ENCODE results near the gene FGGY.

The FGGY gene

GRCh38 chr1:59317343-59317742 lies 20.4 kb downstream of the FGGY start:
- no peaks in the 10 kb centered on the region for H3K9me3 ChIP-seq (ENCODE audit: insufficient read depth, low read depth, low read length)
- H3K4me1 ChIP-seq (ENCODE audit: insufficient read depth, low read length), result peaks cover 9% of the 10 kb centered on the region; the same call in 1 of the 2 replicates
- no peak overlapping the region for H3K4me3 ChIP-seq (ENCODE audit: low read length)
- no peak overlapping the region for H3K27ac ChIP-seq (ENCODE audit: low read length)
- H3K9ac ChIP-seq (ENCODE audit: low read depth, low read length), result no peak overlapping the region
- H3K36me3 ChIP-seq (ENCODE audit: insufficient read depth, low read depth, low read length), result no peaks in the 10 kb centered on the region
- no peaks in the 10 kb centered on the region for H3K27me3 ChIP-seq (ENCODE audit: insufficient read depth, low read length)

GRCh38 chr1:59317780-59318179 lies 20.9 kb downstream of the FGGY start:
- Histone ChIP-seq H3K27ac (ENCODE audit: low read length) (no peak overlapping the region), H3K36me3 (ENCODE audit: insufficient read depth, low read depth, low read length) (no peaks in the 10 kb centered on the region), H3K9me3 (ENCODE audit: insufficient read depth, low read depth, low read length) (no peaks in the 10 kb centered on the region), H3K4me1 (ENCODE audit: insufficient read depth, low read length) (peaks cover 9% of the 10 kb centered on the region; the same call in 1 of the 2 replicates), H3K27me3 (ENCODE audit: insufficient read depth, low read length) (no peaks in the 10 kb centered on the region), H3K9ac (ENCODE audit: low read depth, low read length) (no peak overlapping the region), H3K4me3 (ENCODE audit: low read length) (no peak overlapping the region)

GRCh38 chr1:59318271-59318860 lies 21.5 kb downstream of the FGGY start:
- Histone ChIP-seq H3K4me1 (ENCODE audit: insufficient read depth, low read length) (peaks cover 9% of the 10 kb centered on the region; the same call in 1 of the 2 replicates), H3K9me3 (ENCODE audit: insufficient read depth, low read depth, low read length) (no peaks in the 10 kb centered on the region)

DNA sequence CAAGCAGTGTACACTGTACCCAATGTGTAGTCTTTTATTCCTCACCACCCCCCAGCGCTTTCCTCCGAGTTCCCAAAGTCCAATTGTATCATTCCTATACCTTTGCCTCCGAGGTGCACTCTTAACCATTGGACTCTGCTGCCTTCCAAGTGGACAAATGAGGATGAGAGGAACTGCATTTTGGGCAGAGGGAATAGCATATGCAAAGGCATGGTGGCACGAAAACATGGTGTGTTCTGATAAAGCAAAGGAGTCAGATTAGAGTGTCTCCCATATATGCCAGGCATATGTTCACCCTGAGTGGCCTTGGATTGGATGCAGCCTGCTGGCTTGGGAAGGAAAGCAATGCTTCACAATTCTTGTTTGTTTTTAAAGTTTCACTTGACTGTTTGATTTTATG lies 25.5 kb downstream of the FGGY start:
- no peak overlapping the region for H3K9ac ChIP-seq (ENCODE audit: low read depth, low read length)
- H3K27ac ChIP-seq (ENCODE audit: low read length), result no peak overlapping the region
- peaks cover 7% of the 10 kb centered on the region; the same call in 1 of the 2 replicates for H3K4me1 ChIP-seq (ENCODE audit: insufficient read depth, low read length)
- no peak overlapping the region for H3K4me3 ChIP-seq (ENCODE audit: low read length)
- no peaks in the 10 kb centered on the region for H3K36me3 ChIP-seq (ENCODE audit: insufficient read depth, low read depth, low read length)
- H3K9me3 ChIP-seq (ENCODE audit: insufficient read depth, low read depth, low read length), result no peaks in the 10 kb centered on the region
- no peaks in the 10 kb centered on the region for H3K27me3 ChIP-seq (ENCODE audit: insufficient read depth, low read length)

More at GRCh38 chr1:59318271-59318860, 21.5 kb downstream of the FGGY start:
- Histone ChIP-seq H3K27me3 (ENCODE audit: insufficient read depth, low read length) (no peaks in the 10 kb centered on the region), H3K36me3 (ENCODE audit: insufficient read depth, low read depth, low read length) (no peaks in the 10 kb centered on the region), H3K4me3 (ENCODE audit: low read length) (no peak overlapping the region), H3K27ac (ENCODE audit: low read length) (no peak overlapping the region), H3K9ac (ENCODE audit: low read depth, low read length) (no peak overlapping the region)

DNA sequence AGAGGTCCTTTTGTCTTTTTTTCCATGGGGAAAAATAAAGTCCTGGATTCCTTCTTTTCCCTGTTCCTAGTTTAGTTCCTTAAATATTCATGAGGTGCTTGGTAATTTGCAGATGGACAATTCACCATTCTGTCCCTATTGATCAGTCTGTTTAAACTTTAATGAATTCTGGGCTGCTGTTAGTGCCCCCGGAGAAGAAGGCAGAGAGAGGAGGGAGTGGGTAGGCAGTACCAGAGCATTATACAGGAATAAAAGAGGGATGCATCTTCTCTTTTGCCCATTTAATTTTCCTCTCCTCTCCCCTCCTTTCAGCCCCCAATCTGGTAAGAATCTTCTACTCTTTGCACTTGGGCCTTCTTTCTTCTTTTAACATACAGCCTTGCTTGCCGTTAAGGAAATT lies 25.9 kb downstream of the FGGY start:
- H3K4me3 ChIP-seq (ENCODE audit: low read length), result no peak overlapping the region
- H3K27ac ChIP-seq (ENCODE audit: low read length), result no peak overlapping the region
- H3K9me3 ChIP-seq (ENCODE audit: insufficient read depth, low read depth, low read length), result no peaks in the 10 kb centered on the region

GRCh38 chr1:59323879-59324278 lies 27.0 kb downstream of the FGGY start:
- Histone ChIP-seq H3K27me3 (ENCODE audit: insufficient read depth, low read length) (no peaks in the 10 kb centered on the region), H3K4me1 (ENCODE audit: insufficient read depth, low read length) (no peaks in the 10 kb centered on the region), H3K27ac (ENCODE audit: low read length) (no peak overlapping the region), H3K9ac (ENCODE audit: low read depth, low read length) (no peak overlapping the region), H3K36me3 (ENCODE audit: insufficient read depth, low read depth, low read length) (no peaks in the 10 kb centered on the region), H3K4me3 (ENCODE audit: low read length) (no peak overlapping the region), H3K9me3 (ENCODE audit: insufficient read depth, low read depth, low read length) (no peaks in the 10 kb centered on the region)

More for the DNA sequence above, 25.9 kb downstream of the FGGY start:
- Histone ChIP-seq H3K36me3 (ENCODE audit: insufficient read depth, low read depth, low read length) (no peaks in the 10 kb centered on the region), H3K4me1 (ENCODE audit: insufficient read depth, low read length) (peaks cover 3% of the 10 kb centered on the region; the same call in 1 of the 2 replicates), H3K9ac (ENCODE audit: low read depth, low read length) (no peak overlapping the region), H3K27me3 (ENCODE audit: insufficient read depth, low read length) (no peaks in the 10 kb centered on the region)

DNA sequence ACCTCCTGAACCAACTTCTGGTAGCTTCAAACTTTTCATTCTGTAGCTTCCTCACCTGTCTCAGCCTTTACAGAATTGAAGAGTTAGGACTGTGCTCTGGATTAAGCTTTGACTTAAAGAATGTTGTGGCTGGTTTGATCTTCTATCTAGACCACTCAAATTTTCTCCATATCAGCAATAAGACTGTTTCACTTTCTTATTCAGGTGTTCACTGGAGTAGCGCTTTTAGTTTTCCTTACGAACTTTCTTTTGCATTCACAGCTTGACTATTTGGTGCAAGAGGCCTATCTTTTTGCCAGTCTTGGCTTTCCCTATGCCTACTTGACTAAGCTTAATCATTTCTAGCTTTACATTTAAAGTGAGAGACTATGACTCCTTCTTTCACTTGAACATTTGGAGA lies 31.5 kb downstream of the FGGY start:
- H3K4me1 ChIP-seq (ENCODE audit: insufficient read depth, low read length), result no peaks in the 10 kb centered on the region
- no peak overlapping the region for H3K27ac ChIP-seq (ENCODE audit: low read length)
- H3K27me3 ChIP-seq (ENCODE audit: insufficient read depth, low read length), result no peaks in the 10 kb centered on the region
- H3K4me3 ChIP-seq (ENCODE audit: low read length), result no peak overlapping the region
- H3K36me3 ChIP-seq (ENCODE audit: insufficient read depth, low read depth, low read length), result no peaks in the 10 kb centered on the region
- no peak overlapping the region for H3K9ac ChIP-seq (ENCODE audit: low read depth, low read length)
- no peaks in the 10 kb centered on the region for H3K9me3 ChIP-seq (ENCODE audit: insufficient read depth, low read depth, low read length)

GRCh38 chr1:59329412-59330053 lies 32.6 kb downstream of the FGGY start:
- no peak overlapping the region for H3K27ac ChIP-seq (ENCODE audit: low read length)
- no peak overlapping the region for H3K9ac ChIP-seq (ENCODE audit: low read depth, low read length)
- no peaks in the 10 kb centered on the region for H3K4me1 ChIP-seq (ENCODE audit: insufficient read depth, low read length)
- H3K36me3 ChIP-seq (ENCODE audit: insufficient read depth, low read depth, low read length), result no peaks in the 10 kb centered on the region
- no peaks in the 10 kb centered on the region for H3K27me3 ChIP-seq (ENCODE audit: insufficient read depth, low read length)
- no peaks in the 10 kb centered on the region for H3K9me3 ChIP-seq (ENCODE audit: insufficient read depth, low read depth, low read length)
- no peak overlapping the region for H3K4me3 ChIP-seq (ENCODE audit: low read length)

- Histone ChIP-seq H3K9ac (ENCODE audit: low read depth, low read length) (no peak overlapping the region), H3K27ac (ENCODE audit: low read length) (no peak overlapping the region), H3K4me3 (ENCODE audit: low read length) (no peak overlapping the region), H3K9me3 (ENCODE audit: insufficient read depth, low read depth, low read length) (no peaks in the 10 kb centered on the region), H3K4me1 (ENCODE audit: insufficient read depth, low read length) (no peaks in the 10 kb centered on the region), H3K27me3 (ENCODE audit: insufficient read depth, low read length) (no peaks in the 10 kb centered on the region), H3K36me3 (ENCODE audit: insufficient read depth, low read depth, low read length) (no peaks in the 10 kb centered on the region)
These were observed 35.1 kb downstream of the FGGY start for GRCh38 chr1:59331686-59332620.

DNA sequence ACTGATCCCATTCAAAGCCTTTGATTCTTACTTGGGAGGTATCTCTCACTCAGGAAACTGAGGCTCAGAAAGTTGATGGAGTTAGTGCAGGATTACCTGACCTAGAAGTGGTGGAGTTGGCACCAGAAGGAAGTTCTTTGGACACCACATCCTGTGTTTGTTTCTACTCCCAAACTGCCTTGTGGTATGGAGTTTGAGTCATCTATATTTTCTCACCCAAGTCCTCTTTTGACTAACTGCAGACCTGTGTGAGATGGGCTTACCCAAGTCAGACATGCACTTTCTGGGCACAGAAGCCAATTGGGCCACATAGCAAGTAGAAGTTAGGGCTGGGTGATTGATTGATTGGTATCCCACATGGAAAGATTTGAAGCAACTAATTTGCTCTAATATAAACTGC lies 36.1 kb downstream of the FGGY start:
- no peaks in the 10 kb centered on the region for H3K27me3 ChIP-seq (ENCODE audit: insufficient read depth, low read length)
- H3K27ac ChIP-seq (ENCODE audit: low read length), result no peak overlapping the region
- H3K4me3 ChIP-seq (ENCODE audit: low read length), result no peak overlapping the region
- H3K4me1 ChIP-seq (ENCODE audit: insufficient read depth, low read length), result no peaks in the 10 kb centered on the region
- H3K36me3 ChIP-seq (ENCODE audit: insufficient read depth, low read depth, low read length), result no peaks in the 10 kb centered on the region
- no peak overlapping the region for H3K9ac ChIP-seq (ENCODE audit: low read depth, low read length)
- no peaks in the 10 kb centered on the region for H3K9me3 ChIP-seq (ENCODE audit: insufficient read depth, low read depth, low read length)

- no peak overlapping the region for H3K9ac ChIP-seq (ENCODE audit: low read depth, low read length)
- no peak overlapping the region for H3K27ac ChIP-seq (ENCODE audit: low read length)
- H3K4me3 ChIP-seq (ENCODE audit: low read length), result no peak overlapping the region
- H3K4me1 ChIP-seq (ENCODE audit: insufficient read depth, low read length), result no peaks in the 10 kb centered on the region
- no peaks in the 10 kb centered on the region for H3K9me3 ChIP-seq (ENCODE audit: insufficient read depth, low read depth, low read length)
- no peaks in the 10 kb centered on the region for H3K27me3 ChIP-seq (ENCODE audit: insufficient read depth, low read length)
- H3K36me3 ChIP-seq (ENCODE audit: insufficient read depth, low read depth, low read length), result no peaks in the 10 kb centered on the region
These were observed 36.9 kb downstream of the FGGY start for GRCh38 chr1:59333626-59334277.

All from iPS-20b (cell line).